ENCODE data around the gene BANP.

DNA sequence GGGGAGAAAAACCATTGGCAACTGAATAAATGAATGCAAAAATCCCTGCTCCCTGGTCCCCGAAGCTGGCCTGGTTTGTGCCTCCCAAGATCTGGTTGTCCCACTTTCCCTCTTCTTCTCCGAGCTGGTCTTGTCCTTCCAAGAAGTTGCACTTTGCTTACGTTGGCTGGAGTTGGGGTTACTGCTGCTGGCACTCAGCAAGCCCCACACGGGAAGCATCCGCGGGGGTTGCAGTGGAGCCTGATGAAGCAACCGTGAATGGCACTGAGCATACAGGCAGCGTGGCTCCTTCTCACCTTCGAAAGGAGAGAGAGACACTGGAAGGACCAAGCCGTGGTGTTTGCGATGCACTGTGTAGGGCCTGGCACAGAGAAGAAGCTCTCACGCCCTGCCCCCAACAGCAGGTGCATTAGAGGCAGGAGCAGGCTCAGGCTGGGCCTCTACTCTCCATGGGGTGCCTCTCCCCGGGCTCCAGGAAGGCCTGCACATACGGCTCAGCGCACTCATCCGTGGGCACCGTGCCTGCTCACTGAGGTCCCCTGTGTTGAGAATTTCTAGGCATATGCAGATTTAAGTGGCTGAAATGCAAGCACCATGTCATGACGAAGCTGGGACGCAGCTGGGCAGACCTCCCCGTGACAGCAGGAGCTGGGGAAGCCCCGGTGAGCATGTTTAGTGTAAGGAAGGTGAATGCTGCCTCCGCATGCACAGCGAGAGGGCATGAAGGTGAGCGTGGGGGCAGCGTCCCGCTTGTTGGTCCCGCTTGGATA is 27.0 kb upstream of the BANP start:
- TF ChIP-seq, protein P1, sequence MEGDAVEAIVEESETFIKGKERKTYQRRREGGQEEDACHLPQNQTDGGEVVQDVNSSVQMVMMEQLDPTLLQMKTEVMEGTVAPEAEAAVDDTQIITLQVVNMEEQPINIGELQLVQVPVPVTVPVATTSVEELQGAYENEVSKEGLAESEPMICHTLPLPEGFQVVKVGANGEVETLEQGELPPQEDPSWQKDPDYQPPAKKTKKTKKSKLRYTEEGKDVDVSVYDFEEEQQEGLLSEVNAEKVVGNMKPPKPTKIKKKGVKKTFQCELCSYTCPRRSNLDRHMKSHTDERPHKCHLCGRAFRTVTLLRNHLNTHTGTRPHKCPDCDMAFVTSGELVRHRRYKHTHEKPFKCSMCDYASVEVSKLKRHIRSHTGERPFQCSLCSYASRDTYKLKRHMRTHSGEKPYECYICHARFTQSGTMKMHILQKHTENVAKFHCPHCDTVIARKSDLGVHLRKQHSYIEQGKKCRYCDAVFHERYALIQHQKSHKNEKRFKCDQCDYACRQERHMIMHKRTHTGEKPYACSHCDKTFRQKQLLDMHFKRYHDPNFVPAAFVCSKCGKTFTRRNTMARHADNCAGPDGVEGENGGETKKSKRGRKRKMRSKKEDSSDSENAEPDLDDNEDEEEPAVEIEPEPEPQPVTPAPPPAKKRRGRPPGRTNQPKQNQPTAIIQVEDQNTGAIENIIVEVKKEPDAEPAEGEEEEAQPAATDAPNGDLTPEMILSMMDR (tag by site-specific recombination; IDR thresholded peaks at IDR 0.05), result no peak
- no peak for TF ChIP-seq ZNF747 (tag by site-specific recombination; IDR thresholded peaks at IDR 0.05)
- TF ChIP-seq HOXA7 (CRISPR knock-in tag; IDR thresholded peaks at IDR 0.05; ENCODE audit: borderline replicate concordance), result no peak
- no peak for TF ChIP-seq ZNF514 (tag by site-specific recombination; IDR thresholded peaks at IDR 0.05)
- TF ChIP-seq ZNF274 (IDR thresholded peaks at IDR 0.05; ENCODE audit: low read length), result no peak
- TF ChIP-seq ZNF274 (tag by site-specific recombination; IDR thresholded peaks at IDR 0.05; ENCODE audit: borderline replicate concordance), result no peak
- TF ChIP-seq ZNF10 (tag by site-specific recombination; IDR thresholded peaks at IDR 0.05), result no peak
- TF ChIP-seq, protein P2, sequence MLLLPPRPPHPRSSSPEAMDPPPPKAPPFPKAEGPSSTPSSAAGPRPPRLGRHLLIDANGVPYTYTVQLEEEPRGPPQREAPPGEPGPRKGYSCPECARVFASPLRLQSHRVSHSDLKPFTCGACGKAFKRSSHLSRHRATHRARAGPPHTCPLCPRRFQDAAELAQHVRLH (tag by site-specific recombination; IDR thresholded peaks at IDR 0.05), result no peak
- TF ChIP-seq ZNF416 (tag by site-specific recombination; IDR thresholded peaks at IDR 0.05), result no peak
- no peak for TF ChIP-seq ZNF202 (tag by site-specific recombination; IDR thresholded peaks at IDR 0.05; ENCODE audit: borderline replicate concordance)
- TF ChIP-seq ZNF473 (tag by site-specific recombination; IDR thresholded peaks at IDR 0.05), result no peak
- no peak for TF ChIP-seq ZNF214 (tag by site-specific recombination; IDR thresholded peaks at IDR 0.05; ENCODE audit: borderline replicate concordance)
- TF ChIP-seq, protein P3, sequence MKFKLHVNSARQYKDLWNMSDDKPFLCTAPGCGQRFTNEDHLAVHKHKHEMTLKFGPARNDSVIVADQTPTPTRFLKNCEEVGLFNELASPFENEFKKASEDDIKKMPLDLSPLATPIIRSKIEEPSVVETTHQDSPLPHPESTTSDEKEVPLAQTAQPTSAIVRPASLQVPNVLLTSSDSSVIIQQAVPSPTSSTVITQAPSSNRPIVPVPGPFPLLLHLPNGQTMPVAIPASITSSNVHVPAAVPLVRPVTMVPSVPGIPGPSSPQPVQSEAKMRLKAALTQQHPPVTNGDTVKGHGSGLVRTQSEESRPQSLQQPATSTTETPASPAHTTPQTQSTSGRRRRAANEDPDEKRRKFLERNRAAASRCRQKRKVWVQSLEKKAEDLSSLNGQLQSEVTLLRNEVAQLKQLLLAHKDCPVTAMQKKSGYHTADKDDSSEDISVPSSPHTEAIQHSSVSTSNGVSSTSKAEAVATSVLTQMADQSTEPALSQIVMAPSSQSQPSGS (tag by site-specific recombination; IDR thresholded peaks at IDR 0.05; ENCODE audit: low read depth), result no peak
- no peak for TF ChIP-seq ZNF184 (tag by site-specific recombination; IDR thresholded peaks at IDR 0.05)
